Measurements from ENCODE around the gene KIR2DL3. TPM values are rescaled to one million over a fixed set of nuclear protein-coding genes. Genes with fewer than 3 reads are reported as not detected.
"Not testable (repeated sequence)": the region's sequence is repeated elsewhere in the genome, so short reads cannot be mapped to it uniquely, and the experiment has no call there.

The KIR2DL3 gene
- total RNA-seq (2014; rRNA removed; shearing (Covaris generic)) = not detected in 2 replicates
- not detected in 2 replicates for polyA plus RNA-seq (2015; cell fraction: cytosol; rRNA removed)
- not detected in 2 replicates for polyA plus RNA-seq (2015; cell fraction: nucleus; rRNA removed)

DNA sequence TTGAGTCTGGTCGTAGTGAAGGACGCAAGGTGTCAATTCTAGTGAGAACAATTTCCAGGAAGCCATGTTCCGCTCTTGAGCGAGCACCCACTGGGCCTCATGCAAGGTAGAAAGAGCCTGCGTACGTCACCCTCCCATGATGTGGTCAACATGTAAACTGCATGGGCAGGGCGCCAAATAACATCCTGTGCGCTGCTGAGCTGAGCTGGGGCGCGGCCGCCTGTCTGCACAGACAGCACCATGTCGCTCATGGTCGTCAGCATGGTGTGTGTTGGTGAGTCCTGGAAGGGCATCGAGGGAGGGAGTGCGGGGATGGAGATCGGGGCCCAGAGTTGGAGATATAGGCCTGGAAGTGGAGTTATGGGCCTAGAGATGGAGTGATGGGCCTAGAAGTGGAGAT lies at the start of gene KIR2DL3:
Gene KIR2DL3 (plus strand): TSS at position 208 of the 400 bp plus-strand sequence. CDS start 33 bp downstream, at position 241.
- not testable (repeated sequence) for DNase-seq (ENCODE audit: low read depth)

GRCh38 chr19:54691582-54692297 lies 46.6 kb upstream of the KIR2DL3 start:
- DNase-seq (ENCODE audit: low read depth) = no peak

DNA sequence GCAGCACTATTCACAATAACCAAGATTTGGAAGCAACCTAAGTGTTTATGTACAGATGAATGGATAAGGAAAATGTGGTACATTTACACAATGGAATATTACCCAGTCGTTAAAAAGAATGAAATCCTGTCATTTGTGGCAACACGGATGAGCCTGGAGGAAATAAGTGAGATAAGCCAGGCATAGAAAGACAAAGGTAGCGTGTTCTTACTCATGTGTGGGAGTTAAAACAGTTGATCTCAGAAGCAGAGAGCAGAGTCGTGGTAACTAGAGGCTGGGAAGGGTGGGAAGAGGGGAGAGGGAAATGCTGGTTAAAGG lies 46.1 kb upstream of the KIR2DL3 start:
- DNase-seq (ENCODE audit: low read depth) = no peak

DNA sequence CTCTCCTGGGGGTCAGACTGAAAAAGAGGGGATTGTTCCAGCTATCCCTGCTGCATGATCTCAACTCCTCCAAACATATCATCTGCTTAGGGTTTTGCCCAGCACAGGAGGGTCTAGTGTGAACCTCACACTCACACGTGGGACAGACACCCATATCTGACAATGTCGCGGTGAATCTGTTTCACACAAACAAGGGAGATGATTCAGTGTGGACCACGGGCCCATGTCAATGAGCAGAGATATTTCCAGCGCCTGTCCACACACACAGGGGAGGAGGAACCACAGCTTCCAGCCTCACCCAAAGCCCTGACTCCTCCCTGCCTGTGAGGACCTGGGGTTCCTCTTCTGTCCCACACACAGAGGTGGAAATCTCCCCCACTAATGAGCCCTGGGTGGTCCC lies 43.7 kb upstream of the KIR2DL3 start:
- no peak for DNase-seq (ENCODE audit: low read depth)

- DNase-seq (ENCODE audit: low read depth) = no peak
These were observed 42.2 kb upstream of the KIR2DL3 start for GRCh38 chr19:54696117-54696548.

GRCh38 chr19:54696766-54697165 lies 41.5 kb upstream of the KIR2DL3 start:
- DNase-seq (ENCODE audit: low read depth) = no peak

GRCh38 chr19:54697716-54698115 lies 40.6 kb upstream of the KIR2DL3 start:
- not testable (repeated sequence) for DNase-seq (ENCODE audit: low read depth)

DNA sequence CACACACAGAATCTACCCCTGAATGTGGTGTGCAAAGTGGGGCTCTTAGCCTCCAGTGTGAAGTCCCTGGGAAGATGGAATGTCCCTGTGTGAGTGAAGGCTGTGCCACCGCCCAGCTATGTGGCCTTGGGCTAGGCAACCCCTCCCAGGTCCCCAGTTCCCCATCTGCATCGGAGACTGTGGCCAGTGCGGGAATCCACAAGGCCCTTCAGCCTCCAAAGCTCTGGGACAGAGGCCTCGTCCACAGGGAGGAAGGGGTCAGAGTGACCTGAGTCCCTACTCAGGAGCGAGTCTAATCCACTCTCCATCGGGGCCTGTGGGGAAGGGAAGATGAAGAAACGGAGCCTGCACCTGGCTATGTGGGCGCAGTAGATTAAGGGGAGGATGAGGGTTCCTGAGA lies 33.4 kb upstream of the KIR2DL3 start:
- no peak for DNase-seq (ENCODE audit: low read depth)

DNA sequence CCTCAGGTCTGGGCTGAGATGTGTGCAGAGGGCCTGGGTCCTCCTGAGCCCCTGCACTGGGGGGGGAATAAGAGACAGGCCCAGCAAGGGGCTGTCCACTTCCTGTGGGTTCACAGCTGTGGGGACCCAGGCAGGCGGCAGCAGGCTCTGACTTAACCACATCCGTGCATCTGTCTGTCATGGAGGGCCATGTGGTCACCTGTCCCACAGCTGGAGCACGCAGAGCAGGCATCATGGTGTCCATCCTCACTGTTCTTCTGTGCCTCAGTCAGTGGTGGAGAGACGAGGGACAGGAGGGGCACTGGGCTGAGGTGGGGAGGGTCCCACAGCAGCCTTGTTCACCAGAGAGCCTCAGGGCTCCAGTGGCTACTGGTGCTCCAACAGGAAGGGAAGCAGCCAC lies 30.4 kb upstream of the KIR2DL3 start:
- DNase-seq (ENCODE audit: low read depth) = no peak

DNA sequence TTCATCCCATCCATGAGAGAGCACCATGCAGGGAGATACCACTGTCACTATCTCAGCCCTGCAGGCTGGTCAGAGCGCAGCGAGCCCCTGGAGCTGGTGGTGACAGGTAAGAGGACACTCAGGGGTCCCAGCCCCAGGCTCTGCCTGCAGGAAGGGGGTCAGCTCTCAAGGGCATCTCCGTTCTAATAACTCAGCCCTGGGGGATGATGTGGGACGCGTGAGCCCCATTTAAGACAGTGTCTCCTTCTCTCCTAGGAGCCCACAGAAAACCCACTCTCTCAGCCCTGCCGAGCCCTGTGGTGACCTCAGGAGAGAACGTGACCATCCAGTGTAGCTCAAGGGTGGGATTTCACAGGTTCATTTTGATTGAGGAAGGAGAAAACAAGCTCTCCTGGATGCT lies 29.5 kb upstream of the KIR2DL3 start:
- no peak for DNase-seq (ENCODE audit: low read depth)

DNA sequence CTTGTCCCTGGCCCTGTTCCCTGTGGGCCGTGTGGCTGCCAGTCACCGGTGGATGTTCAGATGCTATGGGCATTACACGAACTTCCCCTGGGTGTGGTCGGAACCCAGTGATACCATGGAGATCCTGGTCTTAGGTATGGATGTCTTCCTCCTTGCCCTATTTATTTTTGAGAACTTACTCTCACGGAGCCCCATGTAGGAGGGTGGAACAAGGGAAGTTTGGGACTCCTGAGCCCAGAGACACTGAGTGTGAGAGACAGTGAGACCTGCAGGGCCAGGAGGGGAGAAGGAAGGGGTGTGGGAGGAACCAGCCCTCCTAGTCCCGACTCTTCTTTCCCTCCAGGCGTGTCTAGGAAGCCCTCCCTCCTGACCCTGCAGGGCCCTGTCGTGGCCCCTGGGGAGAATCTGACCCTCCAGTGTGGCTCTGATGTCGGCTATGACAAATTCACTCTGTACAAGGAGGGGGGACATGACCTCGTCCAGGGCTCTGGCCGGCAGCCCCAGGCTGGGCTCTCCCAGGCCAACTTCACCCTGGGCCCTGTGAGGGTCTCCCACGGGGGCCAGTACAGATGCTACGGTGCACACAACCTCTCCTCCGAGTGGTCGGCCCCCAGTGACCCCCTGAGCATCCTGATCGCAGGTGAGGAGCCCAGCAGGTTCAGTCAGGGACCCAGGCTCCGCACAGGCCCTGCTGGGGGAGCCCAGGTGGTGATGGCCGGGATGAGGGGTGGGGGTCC lies 28.9 kb upstream of the KIR2DL3 start:
- DNase-seq (ENCODE audit: low read depth) = no peak

GRCh38 chr19:54709956-54710355 lies 28.4 kb upstream of the KIR2DL3 start:
- DNase-seq (ENCODE audit: low read depth) = not testable (repeated sequence)

- DNase-seq (ENCODE audit: low read depth) = no peak
These were observed 14.2 kb upstream of the KIR2DL3 start, which contains the start of gene KIR3DL3 for GRCh38 chr19:54724142-54724541. TSS of gene KIR3DL3 (plus strand) at chr19:54724442. CDS start at chr19:54724497, 55 bp downstream.

- no peak for DNase-seq (ENCODE audit: low read depth)
These were observed 13.7 kb upstream of the KIR2DL3 start for GRCh38 chr19:54724644-54725043.

- DNase-seq (ENCODE audit: low read depth) = no peak
These were observed 13.0 kb upstream of the KIR2DL3 start for GRCh38 chr19:54725321-54725720.

DNA sequence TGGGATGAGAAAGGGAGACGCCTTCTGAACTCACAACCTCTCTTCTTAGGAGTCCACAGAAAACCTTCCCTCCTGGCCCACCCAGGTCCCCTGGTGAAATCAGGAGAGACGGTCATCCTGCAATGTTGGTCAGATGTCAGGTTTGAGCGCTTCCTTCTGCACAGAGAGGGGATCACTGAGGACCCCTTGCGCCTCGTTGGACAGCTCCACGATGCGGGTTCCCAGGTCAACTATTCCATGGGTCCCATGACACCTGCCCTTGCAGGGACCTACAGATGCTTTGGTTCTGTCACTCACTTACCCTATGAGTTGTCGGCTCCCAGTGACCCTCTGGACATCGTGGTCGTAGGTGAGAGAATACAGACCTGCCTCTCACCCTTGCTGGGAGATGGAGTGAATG lies 10.8 kb upstream of the KIR2DL3 start:
- no peak for DNase-seq (ENCODE audit: low read depth)

DNA sequence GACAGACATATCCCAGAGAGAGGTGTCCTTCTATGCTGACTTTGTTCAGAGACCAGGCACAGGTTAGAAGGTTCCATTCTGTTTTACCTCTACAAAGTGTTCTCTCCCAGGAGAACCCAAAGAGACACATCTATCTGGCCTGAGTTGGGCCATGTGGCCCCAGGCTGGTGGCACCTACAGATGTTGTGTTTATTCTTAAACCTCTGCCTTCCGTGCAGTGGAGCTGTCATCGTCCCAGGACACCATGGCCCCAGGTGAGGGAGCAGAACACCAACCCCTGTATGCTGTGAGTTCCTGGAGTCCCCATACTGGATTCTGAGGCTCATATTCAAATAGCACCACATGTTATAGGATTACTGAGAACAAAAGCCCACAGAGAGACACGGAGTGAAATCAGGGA lies 10.1 kb upstream of the KIR2DL3 start:
- no peak for DNase-seq (ENCODE audit: low read depth)

- DNase-seq (ENCODE audit: low read depth) = no peak
These were observed 8.7 kb upstream of the KIR2DL3 start for GRCh38 chr19:54729416-54730188.

DNA sequence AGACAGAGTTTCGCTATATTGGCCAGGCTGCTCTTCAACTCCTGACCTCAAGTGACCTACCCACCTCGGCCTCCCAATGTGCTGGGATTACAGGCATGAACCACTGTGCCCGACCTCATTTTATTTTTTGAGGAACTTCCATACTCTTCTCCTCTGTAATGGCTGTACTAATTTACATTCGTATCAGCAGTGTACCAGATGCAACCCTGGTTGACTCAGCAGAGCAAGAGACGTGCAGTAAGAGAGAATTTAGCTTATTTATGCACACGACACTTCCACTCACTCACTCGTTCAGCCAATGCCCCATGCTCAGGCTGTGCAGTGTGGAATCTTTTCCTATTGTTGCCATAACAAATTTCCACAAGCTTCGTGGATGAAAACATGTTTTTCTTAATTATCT lies 7.1 kb upstream of the KIR2DL3 start:
- DNase-seq (ENCODE audit: low read depth) = no peak

DNA sequence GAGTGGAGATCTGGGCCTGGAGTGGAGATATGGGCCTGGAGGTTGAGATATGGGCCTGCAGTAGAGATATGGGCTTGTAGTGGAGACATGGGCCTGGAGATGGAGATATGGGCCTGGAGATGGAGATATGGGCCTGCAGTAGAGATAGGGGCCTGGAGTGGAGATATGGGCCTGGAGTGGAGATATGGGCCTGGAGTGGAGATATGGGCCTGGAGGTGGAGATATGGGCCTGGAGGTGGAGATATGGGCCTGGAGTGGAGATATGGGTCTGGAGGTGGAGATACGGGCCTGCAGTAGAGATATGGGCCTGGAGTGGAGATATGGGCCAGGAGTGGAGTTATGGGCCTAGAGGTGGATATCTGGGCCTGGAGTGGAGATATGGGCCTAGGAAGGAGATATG lies 402 bp downstream of the KIR2DL3 start:
- no peak for DNase-seq (ENCODE audit: low read depth)

DNA sequence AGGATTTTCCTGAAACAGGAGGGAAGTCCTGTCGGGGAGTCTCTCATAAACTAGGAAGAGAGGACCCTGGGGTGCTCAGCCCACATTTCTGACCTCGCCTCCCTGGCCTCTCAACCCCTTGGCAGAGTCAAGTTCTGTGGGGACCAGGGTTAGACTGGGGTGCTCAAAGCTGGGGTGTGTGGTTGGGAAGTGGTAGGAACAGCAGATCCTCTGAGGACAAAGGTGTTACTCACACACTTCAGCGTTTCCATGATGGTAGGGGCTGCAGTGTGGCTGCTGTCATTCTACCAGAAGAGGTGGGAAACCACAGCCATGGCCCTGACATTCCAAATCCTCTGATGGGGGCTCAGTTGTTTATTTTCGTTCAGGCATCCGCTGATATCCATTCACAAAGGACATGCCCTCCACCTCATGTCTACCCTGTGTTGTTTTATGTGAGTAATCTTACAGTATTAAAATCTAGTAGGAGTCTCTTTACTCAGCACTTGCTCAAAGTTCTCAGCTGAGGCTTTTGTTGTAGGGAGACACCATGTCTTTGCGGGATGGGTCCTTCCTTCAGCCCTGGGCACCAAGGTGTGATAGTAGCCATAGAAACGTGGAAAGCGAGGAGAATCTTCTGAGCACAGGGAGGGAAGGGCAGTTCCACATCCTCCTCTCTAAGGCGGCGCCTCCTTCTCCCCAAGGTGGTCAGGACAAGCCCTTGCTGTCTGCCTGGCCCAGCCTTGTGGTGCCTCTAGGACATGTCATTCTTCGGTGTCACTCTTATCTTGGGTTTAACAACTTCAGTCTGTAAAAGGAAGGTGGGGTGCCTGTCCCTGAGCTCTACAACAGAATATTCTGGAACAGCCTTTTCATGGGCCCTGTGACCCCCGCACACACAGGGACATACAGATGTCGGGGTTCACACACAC lies 1.5 kb downstream of the KIR2DL3 start:
- DNase-seq (ENCODE audit: low read depth) = no peak
